ENCODE data around the gene CELSR3.

CELSR3 gene

DNA sequence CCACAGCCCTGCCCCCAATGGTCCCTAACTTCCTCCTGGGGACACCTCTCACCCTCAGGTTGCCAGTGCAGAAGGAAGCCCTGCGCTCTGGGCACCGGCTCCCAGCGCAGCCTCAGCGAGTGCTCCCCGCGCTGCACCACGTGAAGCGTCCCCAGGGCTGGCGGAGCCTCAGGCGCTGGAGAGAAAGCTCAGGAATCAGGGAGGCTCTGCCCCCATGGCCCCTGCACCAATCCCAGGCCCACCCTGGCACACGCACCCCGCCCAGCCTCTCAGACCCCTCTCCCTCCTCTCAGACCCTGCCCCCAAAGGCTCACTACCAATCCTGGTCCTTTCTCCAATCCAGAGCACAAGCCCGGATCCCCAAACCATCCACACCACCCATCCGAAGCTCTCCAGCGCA, 74.5 kb downstream of the CELSR3 start:
- no peak overlapping the region for H3K27ac ChIP-seq (ENCODE audit: insufficient read depth in 1 of 2, low read depth in 1 of 2, low read length in 2 of 2, poor library complexity in 1 of 2, severe bottlenecking in 2 of 2)
- ChIA-PET CTCF (no interaction called here), POLR2A (no interaction called here)
- H3K4me3 ChIP-seq (ENCODE audit: control insufficient read depth in 1 of 7, extremely low read depth in 1 of 7, insufficient read depth in 4 of 7, low read depth in 2 of 7, low read length in 6 of 7) = no peak overlapping the region
- H3K36me3 ChIP-seq (ENCODE audit: control insufficient read depth in 4 of 4, insufficient read depth in 4 of 4, low read length in 3 of 4) = no peaks in the 10 kb centered on the region
- 34% methylated on average over 14 of the region's 15 CpGs for WGBS (ENCODE audit: insufficient coverage)
- H3K27me3 ChIP-seq (replicated peaks in 2 of 5; ENCODE audit: control insufficient read depth in 4 of 5, insufficient read depth in 5 of 5, low read length in 4 of 5) = peaks cover 0 to 33% (median 8%) of the 10 kb centered on the region in 5 experiments
- no peaks in the 10 kb centered on the region for H3K4me1 ChIP-seq (ENCODE audit: control extremely low read depth in 1 of 4, control insufficient read depth in 4 of 4, insufficient read depth in 4 of 4, low read length in 3 of 4)
- no peaks in the 10 kb centered on the region for H3K9me3 ChIP-seq (ENCODE audit: control extremely low read depth in 1 of 5, control insufficient read depth in 4 of 5, insufficient read depth in 2 of 5, low read depth in 1 of 5, low read length in 4 of 5)
- no peak for DNase-seq

GRCh38 chr3:48587686-48588085, 75.0 kb downstream of the CELSR3 start:
- peaks cover 0 to 27% (median 8%) of the 10 kb centered on the region in 5 experiments for H3K27me3 ChIP-seq (replicated peaks in 2 of 5; ENCODE audit: control insufficient read depth in 4 of 5, insufficient read depth in 5 of 5, low read length in 4 of 5)
- H3K36me3 ChIP-seq (ENCODE audit: control insufficient read depth in 4 of 4, insufficient read depth in 4 of 4, low read length in 3 of 4) = no peaks in the 10 kb centered on the region
- 88% methylated on average over 10 of the region's 11 CpGs for WGBS (ENCODE audit: insufficient coverage)
- CTCF ChIA-PET = no interaction called here
- no peaks in the 10 kb centered on the region for H3K4me1 ChIP-seq (ENCODE audit: control extremely low read depth in 1 of 4, control insufficient read depth in 4 of 4, insufficient read depth in 4 of 4, low read length in 3 of 4)
- POLR2A ChIA-PET = no interaction called here
- no peak for DNase-seq
- no peaks in the 10 kb centered on the region for H3K9me3 ChIP-seq (ENCODE audit: control extremely low read depth in 1 of 5, control insufficient read depth in 4 of 5, insufficient read depth in 2 of 5, low read depth in 1 of 5, low read length in 4 of 5)
- no peak overlapping the region for H3K27ac ChIP-seq (ENCODE audit: insufficient read depth in 1 of 2, low read depth in 1 of 2, low read length in 2 of 2, poor library complexity in 1 of 2, severe bottlenecking in 2 of 2)
- no peak overlapping the region for H3K4me3 ChIP-seq (ENCODE audit: control insufficient read depth in 1 of 7, extremely low read depth in 1 of 7, insufficient read depth in 4 of 7, low read depth in 2 of 7, low read length in 6 of 7)

Data from common myeloid progenitor, CD34-positive (primary cell).